ENCODE data around the gene HAPLN2.
A peak's percentile ranks its signal among the peaks of the same experiment; 100 is the strongest.
"Not testable (repeated sequence)": the region's sequence is repeated elsewhere in the genome, so short reads cannot be mapped to it uniquely, and the experiment has no call there.

Gene HAPLN2

GRCh38 chr1:156622581-156623297, 3.5 kb downstream of the HAPLN2 start:
- no peak for DNase-seq (ENCODE audit: low spot score)

GRCh38 chr1:156623946-156624813, 5.0 kb downstream of the HAPLN2 start:
- peak; percentile 66 for DNase-seq (ENCODE audit: low spot score)

- no peak for DNase-seq (ENCODE audit: low spot score)
Measured at GRCh38 chr1:156624814-156625435, 5.7 kb downstream of the HAPLN2 start.

GRCh38 chr1:156625436-156626078, 6.3 kb downstream of the HAPLN2 start:
- DNase-seq (ENCODE audit: low spot score): peak; percentile 57

- DNase-seq (ENCODE audit: low spot score): no peak
Measured at GRCh38 chr1:156626079-156626438, 6.8 kb downstream of the HAPLN2 start.

- peak; percentile 59 for DNase-seq (ENCODE audit: low spot score)
Measured at GRCh38 chr1:156627313-156627880, 8.2 kb downstream of the HAPLN2 start.

- DNase-seq (ENCODE audit: low spot score): no peak
Measured at GRCh38 chr1:156629823-156630449, 10.7 kb downstream of the HAPLN2 start.

GRCh38 chr1:156631152-156631551, 11.9 kb downstream of the HAPLN2 start:
- DNase-seq (ENCODE audit: low spot score): not testable (repeated sequence)

- DNase-seq (ENCODE audit: low spot score): no peak
Measured at GRCh38 chr1:156632355-156632754, 13.1 kb downstream of the HAPLN2 start.

- DNase-seq (ENCODE audit: low spot score): no peak
Measured at GRCh38 chr1:156638189-156638985, 19.2 kb downstream of the HAPLN2 start.

- no peak for DNase-seq (ENCODE audit: low spot score)
Measured at GRCh38 chr1:156639601-156640101, 20.4 kb downstream of the HAPLN2 start.

- no peak for DNase-seq (ENCODE audit: low spot score)
Measured at GRCh38 chr1:156640842-156641706, 21.9 kb downstream of the HAPLN2 start.

- peak; percentile 56 for DNase-seq (ENCODE audit: low spot score)
Measured at GRCh38 chr1:156641761-156642264, 22.6 kb downstream of the HAPLN2 start, which contains the start of gene BCAN. Gene BCAN, plus strand, starts transcription at chr1:156642117. Its CDS starts 3,938 bp downstream, at chr1:156646055.

GRCh38 chr1:156642265-156643048, 23.2 kb downstream of the HAPLN2 start:
- DNase-seq (ENCODE audit: low spot score): no peak

- DNase-seq (ENCODE audit: low spot score): no peak
Measured at GRCh38 chr1:156643049-156643777, 24.0 kb downstream of the HAPLN2 start.

- no peak for DNase-seq (ENCODE audit: low spot score)
Measured at GRCh38 chr1:156643778-156644092, 24.5 kb downstream of the HAPLN2 start.

- no peak for DNase-seq (ENCODE audit: low spot score)
Measured at GRCh38 chr1:156644146-156644545, 24.9 kb downstream of the HAPLN2 start.

GRCh38 chr1:156644640-156645039, 25.4 kb downstream of the HAPLN2 start:
- no peak for DNase-seq (ENCODE audit: low spot score)

Measured in AG08396 (cell line).